GM23338 (cell line): ENCODE results near the gene ORC4. TPM values are rescaled to one million over a fixed set of nuclear protein-coding genes. Genes with fewer than 3 reads are reported as not detected.

Source experiments
- ATAC-seq: fragments of 200-7000 bp; cut with Tn5 transposase; 3 replicates; pipeline ENCODE4 v1.9.1; 2020
- DNase-seq: peaks from one replicate; pipeline ENCODE4 v3.0.0-alpha.2; 2015; ENCODE audit warnings: low spot score
- H2AFZ ChIP-seq: fragments of 200-600 bp; sonication (generic); 2 replicates; pipeline ENCODE4 v1.8.0; 2016; ENCODE audit warnings: antibody characterized with exemption, mild to moderate bottlenecking, moderate library complexity
- H3F3A ChIP-seq: fragments of 200-600 bp; sonication (generic); replicated peaks from 2 replicates; pipeline ENCODE4 v1.8.0; 2017; ENCODE audit warnings: antibody characterized with exemption, mixed run types, low read depth
- H3K27ac ChIP-seq: fragments of 200-600 bp; sonication (generic); 2 replicates; pipeline ENCODE4 v1.6.1; 2016; ENCODE audit warnings: low read depth
- H3K27me3 ChIP-seq: fragments of 200-600 bp; sonication (generic); 2 replicates; pipeline ENCODE4 v1.8.0; 2016; ENCODE audit warnings: mild to moderate bottlenecking, mixed run types, moderate library complexity; ENCODE audit not compliant: insufficient read depth
- H3K36me3 ChIP-seq: fragments of 200-600 bp; sonication (generic); 2 replicates; pipeline ENCODE4 v1.8.0; 2016; ENCODE audit warnings: mild to moderate bottlenecking; ENCODE audit not compliant: insufficient read depth
- H3K4me1 ChIP-seq: fragments of 200-600 bp; sonication (generic); 2 replicates; pipeline ENCODE4 v1.8.0; 2016; ENCODE audit warnings: mild to moderate bottlenecking, moderate library complexity; ENCODE audit not compliant: insufficient read depth
- H3K4me2 ChIP-seq: fragments of 200-600 bp; sonication (generic); 2 replicates; pipeline ENCODE4 v1.7.1; 2017; ENCODE audit warnings: mixed run types
- H3K4me3 ChIP-seq: fragments of 200-600 bp; sonication (generic); 2 replicates; pipeline ENCODE4 v1.6.1; 2016; ENCODE audit warnings: mixed run types
- H3K79me2 ChIP-seq: fragments of 200-600 bp; sonication (generic); replicated peaks from 2 replicates; pipeline ENCODE4 v1.8.0; 2017; ENCODE audit warnings: mild to moderate bottlenecking; ENCODE audit not compliant: insufficient read depth
- H3K9me2 ChIP-seq: fragments of 200-600 bp; sonication (generic); 2 replicates; pipeline ENCODE4 v1.8.0; 2017; ENCODE audit not compliant: insufficient read depth
- H4K20me1 ChIP-seq: fragments of 200-600 bp; sonication (generic); replicated peaks from 2 replicates; pipeline ENCODE4 v1.8.0; 2017; ENCODE audit warnings: mild to moderate bottlenecking; ENCODE audit not compliant: insufficient read depth
- H3K27ac Mint-ChIP-seq: 2 replicates; pipeline ENCODE4 v1.8.0; 2020; ENCODE audit warnings: inconsistent platforms, mild to moderate bottlenecking, moderate library complexity, mixed read lengths
- H3K27me3 Mint-ChIP-seq: 3 replicates; pipeline ENCODE4 v1.8.0; 2022; ENCODE audit warnings: low read depth, mild to moderate bottlenecking, moderate library complexity, mixed read lengths, inconsistent platforms; ENCODE audit not compliant: insufficient read depth, poor library complexity
- H3K36me3 Mint-ChIP-seq: 3 replicates; pipeline ENCODE4 v1.8.0; 2021; ENCODE audit warnings: low read depth, mild to moderate bottlenecking, inconsistent platforms, moderate library complexity, mixed read lengths
- H3K4me1 Mint-ChIP-seq: 3 replicates; pipeline ENCODE4 v1.8.0; 2020; ENCODE audit warnings: mild to moderate bottlenecking, inconsistent platforms, mixed read lengths
- H3K4me3 Mint-ChIP-seq: 3 replicates; pipeline ENCODE4 v1.8.0; 2021; ENCODE audit warnings: moderate library complexity, mild to moderate bottlenecking, inconsistent platforms, mixed read lengths
- H3K9me3 Mint-ChIP-seq: 3 replicates; pipeline ENCODE4 v1.8.0; 2020; ENCODE audit warnings: moderate library complexity, mild to moderate bottlenecking, inconsistent platforms, mixed read lengths
- CREB1 ChIP-seq: fragments of 250-450 bp; sonication (Bioruptor Pico); IDR thresholded peaks from 2 replicates; pipeline ENCODE4 v1.5.0; 2020; ENCODE audit warnings: low read depth, mild to moderate bottlenecking, moderate library complexity
- EZH2 ChIP-seq: fragments of 200-600 bp; sonication (generic); IDR thresholded peaks from one replicate; pipeline ENCODE4 v1.8.0; 2017; ENCODE audit warnings: antibody characterized with exemption, mild to moderate bottlenecking, low read depth; ENCODE audit not compliant: unreplicated experiment
- EZH2phosphoT487 ChIP-seq: fragments of 200-600 bp; sonication (generic); IDR thresholded peaks from one replicate; pipeline ENCODE4 v1.8.1; 2018; ENCODE audit warnings: antibody characterized with exemption; ENCODE audit not compliant: unreplicated experiment
- JUNB ChIP-seq: IDR thresholded peaks from one replicate; pipeline ENCODE4 v1.6.1; 2016; ENCODE audit warnings: antibody characterized with exemption; ENCODE audit not compliant: unreplicated experiment
- NANOG ChIP-seq: IDR thresholded peaks from 2 replicates; pipeline ENCODE4 v1.6.1; 2016; ENCODE audit warnings: antibody characterized with exemption, borderline replicate concordance
- POLR2AphosphoS5 ChIP-seq: IDR thresholded peaks from 2 replicates; pipeline ENCODE4 v1.6.1; 2016; ENCODE audit warnings: antibody characterized with exemption, low read depth
- ZNF114 ChIP-seq: fragments of 250-450 bp; sonication (Bioruptor Pico); IDR thresholded peaks from 2 replicates; pipeline ENCODE4 v1.5.0; 2020; ENCODE audit warnings: mild to moderate bottlenecking, moderate library complexity
- polyA plus RNA-seq: library from polyadenylated mRNA; unstranded; fragments of >200 nt; fragmentation: Nextera tagmentation; extraction: Ambion mirVana; gene quantifications from 2 replicates; pipeline ENCODE4 v1.2.1, GENCODE V29; 2016
- total RNA-seq: library from RNA; depleted of rRNA; stranded (reverse); fragments of >200 nt; shearing (Covaris generic); gene quantifications from 2 replicates; pipeline ENCODE4 v1.2.3, GENCODE V29; 2014
- TF ChIP-seq, protein P1 (sequence below): IDR thresholded peaks from 2 replicates; pipeline ENCODE4 v1.6.1; 2016; ENCODE audit warnings: antibody characterized with exemption
- TF ChIP-seq, protein P2 (sequence below): fragments of 250-450 bp; sonication (Bioruptor Pico); IDR thresholded peaks from 2 replicates; pipeline ENCODE4 v1.5.0; 2020; ENCODE audit warnings: mild to moderate bottlenecking, moderate library complexity

Gene ORC4
- total and polyA plus RNA-seq, 2 experiments from 2014 or later: 47.5 to 177 TPM

DNA sequence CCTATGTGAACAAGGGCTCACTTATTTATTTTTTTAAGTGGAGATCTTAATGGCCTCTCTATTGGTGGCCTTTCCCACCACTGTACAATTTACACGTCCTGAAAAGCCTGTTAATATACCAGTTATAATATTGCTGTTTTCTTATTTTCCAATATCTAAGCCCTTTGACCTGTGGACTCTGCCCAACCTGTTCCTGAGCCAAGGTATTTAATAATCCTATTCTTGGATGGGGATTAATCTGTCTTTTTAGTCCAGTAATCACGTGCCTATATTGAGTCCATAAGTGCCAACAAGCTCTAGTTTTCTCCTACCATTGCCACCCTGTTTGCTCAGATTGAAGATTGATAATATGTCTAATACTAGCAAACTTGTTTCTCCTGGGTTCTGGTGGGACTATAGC is 43.1 kb upstream of the ORC4 start:
- H3K4me1 ChIP-seq: peaks cover 3% of the 10 kb centered on the region; the same call in 1 of the 2 replicates
- Mint-ChIP-seq H3K4me3 (no peak overlapping the region), H3K36me3 (no peaks in the 10 kb centered on the region), H3K9me3 (no peaks in the 10 kb centered on the region), H3K4me1 (peaks cover 5% of the 10 kb centered on the region), H3K27ac (no peak overlapping the region), H3K27me3 (peaks cover 2% of the 10 kb centered on the region)
- DNase-seq: no peak
- H4K20me1 ChIP-seq: no peaks in the 10 kb centered on the region
- no peaks in the 10 kb centered on the region for H3K9me2 ChIP-seq
- no peaks in the 10 kb centered on the region for H3F3A ChIP-seq
- no peak overlapping the region for H3K4me2 ChIP-seq
- H3K79me2 ChIP-seq: no peaks in the 10 kb centered on the region
- TF ChIP-seq NANOG: no peak
- no peak for TF ChIP-seq JUNB
- TF ChIP-seq EZH2phosphoT487: no peak
- TF ChIP-seq CREB1 (CRISPR knock-in tag): no peak
- TF ChIP-seq, protein P1, sequence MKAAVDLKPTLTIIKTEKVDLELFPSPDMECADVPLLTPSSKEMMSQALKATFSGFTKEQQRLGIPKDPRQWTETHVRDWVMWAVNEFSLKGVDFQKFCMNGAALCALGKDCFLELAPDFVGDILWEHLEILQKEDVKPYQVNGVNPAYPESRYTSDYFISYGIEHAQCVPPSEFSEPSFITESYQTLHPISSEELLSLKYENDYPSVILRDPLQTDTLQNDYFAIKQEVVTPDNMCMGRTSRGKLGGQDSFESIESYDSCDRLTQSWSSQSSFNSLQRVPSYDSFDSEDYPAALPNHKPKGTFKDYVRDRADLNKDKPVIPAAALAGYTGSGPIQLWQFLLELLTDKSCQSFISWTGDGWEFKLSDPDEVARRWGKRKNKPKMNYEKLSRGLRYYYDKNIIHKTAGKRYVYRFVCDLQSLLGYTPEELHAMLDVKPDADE: no peak
- no peak for TF ChIP-seq EZH2
- TF ChIP-seq ZNF114: no peak
- no peak for TF ChIP-seq POLR2AphosphoS5
- TF ChIP-seq, protein P2, sequence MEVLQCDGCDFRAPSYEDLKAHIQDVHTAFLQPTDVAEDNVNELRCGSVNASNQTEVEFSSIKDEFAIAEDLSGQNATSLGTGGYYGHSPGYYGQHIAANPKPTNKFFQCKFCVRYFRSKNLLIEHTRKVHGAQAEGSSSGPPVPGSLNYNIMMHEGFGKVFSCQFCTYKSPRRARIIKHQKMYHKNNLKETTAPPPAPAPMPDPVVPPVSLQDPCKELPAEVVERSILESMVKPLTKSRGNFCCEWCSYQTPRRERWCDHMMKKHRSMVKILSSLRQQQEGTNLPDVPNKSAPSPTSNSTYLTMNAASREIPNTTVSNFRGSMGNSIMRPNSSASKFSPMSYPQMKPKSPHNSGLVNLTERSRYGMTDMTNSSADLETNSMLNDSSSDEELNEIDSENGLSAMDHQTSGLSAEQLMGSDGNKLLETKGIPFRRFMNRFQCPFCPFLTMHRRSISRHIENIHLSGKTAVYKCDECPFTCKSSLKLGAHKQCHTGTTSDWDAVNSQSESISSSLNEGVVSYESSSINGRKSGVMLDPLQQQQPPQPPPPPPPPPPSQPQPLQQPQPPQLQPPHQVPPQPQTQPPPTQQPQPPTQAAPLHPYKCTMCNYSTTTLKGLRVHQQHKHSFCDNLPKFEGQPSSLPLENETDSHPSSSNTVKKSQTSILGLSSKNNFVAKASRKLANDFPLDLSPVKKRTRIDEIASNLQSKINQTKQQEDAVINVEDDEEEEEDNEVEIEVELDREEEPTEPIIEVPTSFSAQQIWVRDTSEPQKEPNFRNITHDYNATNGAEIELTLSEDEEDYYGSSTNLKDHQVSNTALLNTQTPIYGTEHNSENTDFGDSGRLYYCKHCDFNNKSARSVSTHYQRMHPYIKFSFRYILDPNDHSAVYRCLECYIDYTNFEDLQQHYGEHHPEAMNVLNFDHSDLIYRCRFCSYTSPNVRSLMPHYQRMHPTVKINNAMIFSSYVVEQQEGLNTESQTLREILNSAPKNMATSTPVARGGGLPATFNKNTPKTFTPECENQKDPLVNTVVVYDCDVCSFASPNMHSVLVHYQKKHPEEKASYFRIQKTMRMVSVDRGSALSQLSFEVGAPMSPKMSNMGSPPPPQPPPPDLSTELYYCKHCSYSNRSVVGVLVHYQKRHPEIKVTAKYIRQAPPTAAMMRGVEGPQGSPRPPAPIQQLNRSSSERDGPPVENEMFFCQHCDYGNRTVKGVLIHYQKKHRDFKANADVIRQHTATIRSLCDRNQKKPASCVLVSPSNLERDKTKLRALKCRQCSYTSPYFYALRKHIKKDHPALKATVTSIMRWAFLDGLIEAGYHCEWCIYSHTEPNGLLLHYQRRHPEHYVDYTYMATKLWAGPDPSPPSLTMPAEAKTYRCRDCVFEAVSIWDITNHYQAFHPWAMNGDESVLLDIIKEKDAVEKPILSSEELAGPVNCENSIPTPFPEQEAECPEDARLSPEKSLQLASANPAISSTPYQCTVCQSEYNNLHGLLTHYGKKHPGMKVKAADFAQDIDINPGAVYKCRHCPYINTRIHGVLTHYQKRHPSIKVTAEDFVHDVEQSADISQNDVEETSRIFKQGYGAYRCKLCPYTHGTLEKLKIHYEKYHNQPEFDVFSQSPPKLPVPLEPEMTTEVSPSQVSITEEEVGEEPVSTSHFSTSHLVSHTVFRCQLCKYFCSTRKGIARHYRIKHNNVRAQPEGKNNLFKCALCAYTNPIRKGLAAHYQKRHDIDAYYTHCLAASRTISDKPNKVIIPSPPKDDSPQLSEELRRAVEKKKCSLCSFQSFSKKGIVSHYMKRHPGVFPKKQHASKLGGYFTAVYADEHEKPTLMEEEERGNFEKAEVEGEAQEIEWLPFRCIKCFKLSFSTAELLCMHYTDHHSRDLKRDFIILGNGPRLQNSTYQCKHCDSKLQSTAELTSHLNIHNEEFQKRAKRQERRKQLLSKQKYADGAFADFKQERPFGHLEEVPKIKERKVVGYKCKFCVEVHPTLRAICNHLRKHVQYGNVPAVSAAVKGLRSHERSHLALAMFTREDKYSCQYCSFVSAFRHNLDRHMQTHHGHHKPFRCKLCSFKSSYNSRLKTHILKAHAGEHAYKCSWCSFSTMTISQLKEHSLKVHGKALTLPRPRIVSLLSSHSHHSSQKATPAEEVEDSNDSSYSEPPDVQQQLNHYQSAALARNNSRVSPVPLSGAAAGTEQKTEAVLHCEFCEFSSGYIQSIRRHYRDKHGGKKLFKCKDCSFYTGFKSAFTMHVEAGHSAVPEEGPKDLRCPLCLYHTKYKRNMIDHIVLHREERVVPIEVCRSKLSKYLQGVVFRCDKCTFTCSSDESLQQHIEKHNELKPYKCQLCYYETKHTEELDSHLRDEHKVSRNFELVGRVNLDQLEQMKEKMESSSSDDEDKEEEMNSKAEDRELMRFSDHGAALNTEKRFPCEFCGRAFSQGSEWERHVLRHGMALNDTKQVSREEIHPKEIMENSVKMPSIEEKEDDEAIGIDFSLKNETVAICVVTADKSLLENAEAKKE (CRISPR knock-in tag): no peak
- H3K27me3 ChIP-seq: no peaks in the 10 kb centered on the region
- H2AFZ ChIP-seq: no peak overlapping the region
- ATAC-seq: no peak
- H3K36me3 ChIP-seq: no peaks in the 10 kb centered on the region
- no peak overlapping the region for H3K27ac ChIP-seq
- no peak overlapping the region for H3K4me3 ChIP-seq
